Measurements from ENCODE around the gene IRGM.
"Not testable (repeated sequence)": the region's sequence is repeated elsewhere in the genome, so short reads cannot be mapped to it uniquely, and the experiment has no call there.

- not testable (repeated sequence) for TF ChIP-seq GATA2, GATA3 (IDR thresholded peaks at IDR 0.05; ENCODE audit: low read depth, low read length)
Measured at GRCh38 chr5:150846308-150846653, at the start of gene IRGM.
